ENCODE measurements around the gene ZNF655. TPM values are rescaled to one million over a fixed set of nuclear protein-coding genes. Genes with fewer than 3 reads are reported as not detected.
"Not testable (repeated sequence)": the region's sequence is repeated elsewhere in the genome, so short reads cannot be mapped to it uniquely, and the experiment has no call there.

Gene ZNF655
- total RNA-seq, 1 donor from 2014 or later, result 48.0 TPM

DNA sequence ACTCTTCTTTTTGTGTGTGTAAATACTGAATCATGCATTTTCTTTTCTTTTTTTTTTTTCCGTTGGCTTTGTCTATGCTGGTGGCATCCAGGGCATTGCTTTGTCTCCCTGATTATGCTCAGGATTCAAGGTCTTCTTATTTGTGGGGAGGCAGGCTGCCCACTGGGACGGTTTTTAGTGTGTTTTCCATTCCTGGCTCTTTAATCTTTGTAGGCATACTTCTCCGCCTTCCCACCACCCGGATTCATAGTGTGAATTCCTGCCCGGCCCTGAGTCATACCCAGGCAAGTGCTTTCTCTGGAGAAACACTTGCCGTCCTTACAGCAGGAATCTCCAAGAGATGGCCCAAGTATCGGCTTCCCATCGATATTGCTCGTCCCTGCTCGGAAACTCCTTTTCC lies 5.2 kb downstream of the ZNF655 start:
- peak; percentile 9 for DNase-seq (ENCODE audit: low read depth)
- TF ChIP-seq, protein P1, sequence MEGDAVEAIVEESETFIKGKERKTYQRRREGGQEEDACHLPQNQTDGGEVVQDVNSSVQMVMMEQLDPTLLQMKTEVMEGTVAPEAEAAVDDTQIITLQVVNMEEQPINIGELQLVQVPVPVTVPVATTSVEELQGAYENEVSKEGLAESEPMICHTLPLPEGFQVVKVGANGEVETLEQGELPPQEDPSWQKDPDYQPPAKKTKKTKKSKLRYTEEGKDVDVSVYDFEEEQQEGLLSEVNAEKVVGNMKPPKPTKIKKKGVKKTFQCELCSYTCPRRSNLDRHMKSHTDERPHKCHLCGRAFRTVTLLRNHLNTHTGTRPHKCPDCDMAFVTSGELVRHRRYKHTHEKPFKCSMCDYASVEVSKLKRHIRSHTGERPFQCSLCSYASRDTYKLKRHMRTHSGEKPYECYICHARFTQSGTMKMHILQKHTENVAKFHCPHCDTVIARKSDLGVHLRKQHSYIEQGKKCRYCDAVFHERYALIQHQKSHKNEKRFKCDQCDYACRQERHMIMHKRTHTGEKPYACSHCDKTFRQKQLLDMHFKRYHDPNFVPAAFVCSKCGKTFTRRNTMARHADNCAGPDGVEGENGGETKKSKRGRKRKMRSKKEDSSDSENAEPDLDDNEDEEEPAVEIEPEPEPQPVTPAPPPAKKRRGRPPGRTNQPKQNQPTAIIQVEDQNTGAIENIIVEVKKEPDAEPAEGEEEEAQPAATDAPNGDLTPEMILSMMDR (IDR thresholded peaks at IDR 0.05; ENCODE audit: insufficient read depth, low read length, poor library complexity, severe bottlenecking), result no peak

DNA sequence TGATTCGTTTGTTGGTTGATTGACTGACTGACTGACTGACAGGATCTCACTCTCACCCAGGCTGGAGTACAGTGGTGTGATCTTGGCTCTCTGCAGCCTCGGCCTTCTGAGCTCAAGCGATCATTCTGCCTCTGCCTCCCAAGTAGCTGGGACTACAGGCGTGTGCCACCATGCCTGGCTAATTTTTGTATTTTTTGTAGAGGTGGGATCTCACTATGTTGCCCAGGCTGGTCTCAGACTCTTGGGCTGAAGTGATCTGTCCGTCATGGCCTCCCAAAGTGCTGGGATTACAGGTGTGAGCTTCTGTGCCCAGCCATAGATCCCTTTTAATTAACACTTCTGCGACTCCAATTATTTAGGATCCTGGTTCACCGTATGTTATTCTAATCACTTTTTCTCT lies 10.3 kb downstream of the ZNF655 start:
- not testable (repeated sequence) for H3K36me3 ChIP-seq (ENCODE audit: control insufficient read depth, insufficient read depth, low read length); DNase-seq (ENCODE audit: low read depth); H3K27me3 ChIP-seq (ENCODE audit: control insufficient read depth, insufficient read depth, low read length); H3K4me3 ChIP-seq (ENCODE audit: low read depth, low read length)

More for the DNA sequence above, 5.2 kb downstream of the ZNF655 start:
- Histone ChIP-seq H3K4me3 (ENCODE audit: low read depth, low read length) (no peak overlapping the region), H3K27me3 (ENCODE audit: control insufficient read depth, insufficient read depth, low read length) (no peaks in the 10 kb centered on the region), H3K36me3 (ENCODE audit: control insufficient read depth, insufficient read depth, low read length) (peaks cover 3% of the 10 kb centered on the region)

DNA sequence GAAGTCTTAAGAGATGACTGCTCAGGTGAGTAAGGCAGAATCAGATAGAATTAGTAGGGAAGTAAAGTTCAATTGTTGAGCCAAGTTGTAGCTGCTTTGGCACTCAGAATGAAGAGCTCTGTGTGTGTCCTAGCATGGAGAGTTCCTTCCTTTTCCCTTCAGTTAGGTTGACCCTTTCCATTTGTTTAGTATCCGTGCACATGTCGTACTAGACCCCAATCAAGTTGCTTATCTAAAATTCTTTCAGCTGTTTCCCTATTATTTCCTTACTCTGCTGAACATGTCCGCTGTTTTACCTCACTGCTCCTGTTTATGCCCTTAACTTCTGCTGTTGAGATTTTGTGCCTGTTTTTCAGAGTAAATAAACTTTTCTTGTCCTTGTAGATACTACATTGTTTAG lies 13.3 kb downstream of the ZNF655 start:
- TF ChIP-seq, protein P1 (IDR thresholded peaks at IDR 0.05; ENCODE audit: insufficient read depth, low read length, poor library complexity, severe bottlenecking), result no peak
- Histone ChIP-seq H3K4me3 (ENCODE audit: low read depth, low read length) (no peak overlapping the region), H3K36me3 (ENCODE audit: control insufficient read depth, insufficient read depth, low read length) (peaks cover 2% of the 10 kb centered on the region), H3K27me3 (ENCODE audit: control insufficient read depth, insufficient read depth, low read length) (no peaks in the 10 kb centered on the region)
- DNase-seq (ENCODE audit: low read depth), result no peak

DNA sequence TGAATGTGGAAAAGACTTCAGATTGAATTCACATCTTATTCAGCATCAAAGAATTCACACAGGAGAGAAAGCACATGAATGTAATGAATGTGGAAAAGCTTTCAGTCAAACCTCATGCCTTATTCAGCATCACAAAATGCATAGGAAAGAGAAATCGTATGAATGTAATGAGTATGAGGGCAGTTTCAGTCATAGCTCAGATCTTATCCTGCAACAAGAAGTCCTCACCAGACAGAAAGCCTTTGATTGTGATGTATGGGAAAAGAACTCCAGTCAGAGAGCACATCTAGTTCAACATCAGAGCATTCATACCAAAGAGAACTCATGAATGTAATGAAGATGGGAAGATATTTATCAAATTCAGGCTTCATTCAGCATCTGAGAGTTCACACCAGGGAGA lies 14.8 kb downstream of the ZNF655 start:
- Histone ChIP-seq H3K4me3 (ENCODE audit: low read depth, low read length) (no peak overlapping the region), H3K27me3 (ENCODE audit: control insufficient read depth, insufficient read depth, low read length) (no peaks in the 10 kb centered on the region), H3K36me3 (ENCODE audit: control insufficient read depth, insufficient read depth, low read length) (peaks cover 2% of the 10 kb centered on the region)
- TF ChIP-seq, protein P1 (IDR thresholded peaks at IDR 0.05; ENCODE audit: insufficient read depth, low read length, poor library complexity, severe bottlenecking), result no peak
- DNase-seq (ENCODE audit: low read depth), result no peak

DNA sequence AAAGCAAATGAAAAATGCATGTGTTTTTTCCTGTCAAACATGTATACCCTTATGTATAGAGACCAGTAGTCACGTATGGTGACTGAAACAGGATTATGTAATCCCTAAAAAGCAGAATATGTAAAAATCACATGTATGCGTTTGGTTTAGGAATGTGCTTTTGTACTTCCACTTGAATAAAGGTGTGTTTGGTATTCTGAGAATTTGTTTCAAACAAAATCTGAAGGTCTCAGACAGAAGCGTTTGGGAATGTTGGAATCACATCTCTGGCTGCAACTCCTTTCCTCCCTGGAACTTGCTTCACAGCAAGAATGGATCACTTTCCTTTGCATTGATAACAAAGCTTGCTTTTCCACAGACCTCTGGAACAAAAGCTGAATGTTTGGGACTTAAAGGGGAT lies 17.8 kb downstream of the ZNF655 start:
- Histone ChIP-seq H3K36me3 (ENCODE audit: control insufficient read depth, insufficient read depth, low read length) (peaks cover 2% of the 10 kb centered on the region), H3K4me3 (ENCODE audit: low read depth, low read length) (no peak overlapping the region), H3K27me3 (ENCODE audit: control insufficient read depth, insufficient read depth, low read length) (no peaks in the 10 kb centered on the region)
- TF ChIP-seq, protein P1 (IDR thresholded peaks at IDR 0.05; ENCODE audit: insufficient read depth, low read length, poor library complexity, severe bottlenecking), result no peak
- no peak for DNase-seq (ENCODE audit: low read depth)

DNA sequence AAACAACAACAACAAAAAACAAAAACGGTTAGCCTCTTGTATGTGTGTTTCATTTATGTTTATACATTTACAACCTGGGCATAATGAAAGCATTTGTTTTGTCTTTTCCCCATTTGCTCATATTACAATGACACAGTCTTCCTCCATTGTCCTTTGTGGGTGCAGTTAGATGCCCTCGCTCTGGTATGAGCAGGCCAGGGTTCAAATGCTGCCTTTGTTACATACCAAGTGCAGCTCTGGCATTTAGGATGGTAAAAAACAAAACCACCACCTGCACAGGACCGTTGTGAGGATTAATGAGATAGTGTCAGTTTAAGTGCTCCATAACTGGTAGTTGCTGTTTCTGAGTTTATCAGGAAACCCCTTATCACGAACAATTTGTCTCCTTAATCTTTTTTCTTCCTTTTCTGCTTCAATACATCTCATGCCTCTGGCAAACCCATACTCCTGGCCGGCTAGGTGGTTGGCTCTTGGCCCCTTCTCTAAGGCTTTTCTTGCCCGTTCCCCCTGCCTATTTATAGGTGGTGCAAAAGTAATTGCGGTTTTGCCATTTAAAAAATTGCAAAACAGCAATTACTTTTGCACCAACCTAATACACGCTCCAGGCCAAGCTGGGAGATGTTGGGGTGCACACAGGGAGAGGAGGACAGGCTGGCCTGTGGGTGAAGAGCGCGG lies 21.0 kb downstream of the ZNF655 start:
- TF ChIP-seq, protein P1 (IDR thresholded peaks at IDR 0.05; ENCODE audit: insufficient read depth, low read length, poor library complexity, severe bottlenecking), result no peak
- DNase-seq (ENCODE audit: low read depth), result no peak
- no peaks in the 10 kb centered on the region for H3K27me3 ChIP-seq (ENCODE audit: control insufficient read depth, insufficient read depth, low read length)
- H3K36me3 ChIP-seq (ENCODE audit: control insufficient read depth, insufficient read depth, low read length), result no peaks in the 10 kb centered on the region
- peak overlapping the region; percentile 32 for H3K4me3 ChIP-seq (ENCODE audit: low read depth, low read length)
